GM04504 (cell line): ENCODE measurements around the gene FAM168B.
"Not testable (repeated sequence)": the region's sequence is repeated elsewhere in the genome, so short reads cannot be mapped to it uniquely, and the experiment has no call there.

ENCODE experiments used
- DNase-seq: peaks from one replicate; pipeline ENCODE4 v3.0.0-alpha.2; 2012; ENCODE audit warnings: low read depth

The FAM168B gene, protein sequence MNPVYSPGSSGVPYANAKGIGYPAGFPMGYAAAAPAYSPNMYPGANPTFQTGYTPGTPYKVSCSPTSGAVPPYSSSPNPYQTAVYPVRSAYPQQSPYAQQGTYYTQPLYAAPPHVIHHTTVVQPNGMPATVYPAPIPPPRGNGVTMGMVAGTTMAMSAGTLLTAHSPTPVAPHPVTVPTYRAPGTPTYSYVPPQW

DNA sequence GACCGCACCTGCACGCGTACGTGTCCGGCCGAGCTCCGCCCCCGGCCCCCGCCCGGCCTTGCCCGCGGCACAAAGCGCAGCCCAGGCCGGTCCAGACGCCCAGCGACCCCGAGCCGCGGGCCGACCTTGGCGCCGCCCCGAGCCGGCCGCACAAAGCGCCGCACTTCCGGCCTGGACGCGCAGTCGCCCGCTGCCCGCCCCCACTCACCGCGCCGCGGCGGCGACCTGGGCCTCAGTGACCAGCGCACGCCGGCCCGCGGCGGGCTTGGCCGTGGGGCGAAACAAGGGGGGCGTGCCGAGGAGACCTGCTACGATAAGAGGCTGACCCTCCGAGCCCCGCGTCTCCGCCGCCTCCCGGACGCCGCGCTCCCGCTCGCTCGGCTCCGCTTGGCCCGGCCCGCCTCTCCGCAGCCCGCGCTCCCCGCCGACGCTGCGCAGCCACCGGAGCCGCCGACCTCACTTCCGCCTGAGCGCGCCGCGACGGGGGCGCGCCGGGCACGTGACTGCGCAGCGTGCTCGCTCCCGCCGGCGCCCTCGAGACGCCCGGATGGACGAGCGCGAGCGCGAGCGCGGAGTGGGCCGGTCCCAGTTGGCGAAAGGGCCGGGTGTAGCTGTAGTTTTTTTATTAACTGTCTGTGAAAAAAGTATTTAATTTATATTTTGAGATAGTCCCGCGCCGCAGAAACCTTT, at the start of gene FAM168B:
FAM168B (minus strand) TSS at position 455 of the 690 bp plus-strand sequence. CDS start 10,814 bp downstream, outside the sequence.
- peak; percentile 79 for DNase-seq

DNA sequence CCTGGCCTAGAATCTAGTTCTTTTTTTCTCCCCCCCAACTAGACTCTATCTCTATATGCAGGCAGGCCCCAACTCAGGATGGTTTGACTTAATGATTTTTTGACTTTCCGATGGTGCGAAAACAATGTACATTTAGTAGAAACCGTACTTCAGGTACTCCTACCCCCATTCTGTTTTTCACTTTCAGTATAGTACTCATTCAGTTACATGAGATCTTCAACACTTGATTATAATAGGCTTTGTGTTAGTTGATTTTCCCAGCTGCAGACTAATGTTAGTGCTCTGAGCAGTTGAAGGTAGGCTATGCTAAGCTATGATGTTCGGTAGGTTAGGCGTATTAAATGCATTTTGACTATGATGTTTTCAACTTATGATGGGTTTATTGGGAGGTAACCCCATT, 49.6 kb upstream of the FAM168B start:
- no peak for DNase-seq

DNA sequence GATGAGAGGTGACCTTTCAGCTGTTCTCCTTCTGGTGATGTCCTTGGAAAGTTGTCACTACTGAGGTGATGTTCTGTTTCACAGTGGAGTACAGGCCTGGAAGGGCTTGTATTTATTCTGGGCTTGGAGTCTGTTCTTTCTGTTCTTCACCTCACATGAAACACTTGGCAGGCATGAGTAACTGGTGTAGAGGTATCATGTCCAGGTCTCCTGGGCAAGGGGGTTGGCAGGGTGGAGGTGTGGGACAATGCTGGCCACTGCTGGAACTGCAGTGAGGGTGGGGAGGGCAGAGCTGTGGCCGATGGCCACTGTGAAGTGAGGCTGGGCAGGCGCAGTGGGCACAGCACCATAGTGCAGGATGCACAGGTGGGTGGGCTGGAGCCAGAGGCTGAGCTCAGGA, 47.3 kb upstream of the FAM168B start:
- no peak for DNase-seq

- DNase-seq, result no peak
Measured at GRCh38 chr2:131132729-131133128, 39.5 kb upstream of the FAM168B start.

GRCh38 chr2:131130298-131130596, 37.0 kb upstream of the FAM168B start:
- no peak for DNase-seq

DNA sequence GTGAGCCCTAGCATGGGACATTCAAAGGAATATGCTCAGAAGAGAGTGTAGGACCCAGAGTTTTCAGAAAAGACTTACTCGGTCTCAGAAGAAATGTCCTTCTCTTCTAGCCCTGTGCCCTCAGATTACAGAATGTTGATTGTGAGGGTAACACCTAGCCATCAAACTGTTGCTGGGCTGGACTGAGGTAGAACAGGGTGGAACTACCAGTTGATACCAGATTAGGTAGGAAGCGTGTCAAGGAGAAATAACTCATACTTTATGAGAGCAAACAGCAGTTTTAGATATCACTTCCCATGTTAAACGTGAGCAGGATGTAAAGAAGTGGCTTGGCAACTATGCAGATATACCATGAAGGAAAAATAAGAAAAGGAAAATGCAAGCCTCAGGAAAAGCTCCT, 34.7 kb upstream of the FAM168B start:
- no peak for DNase-seq

DNA sequence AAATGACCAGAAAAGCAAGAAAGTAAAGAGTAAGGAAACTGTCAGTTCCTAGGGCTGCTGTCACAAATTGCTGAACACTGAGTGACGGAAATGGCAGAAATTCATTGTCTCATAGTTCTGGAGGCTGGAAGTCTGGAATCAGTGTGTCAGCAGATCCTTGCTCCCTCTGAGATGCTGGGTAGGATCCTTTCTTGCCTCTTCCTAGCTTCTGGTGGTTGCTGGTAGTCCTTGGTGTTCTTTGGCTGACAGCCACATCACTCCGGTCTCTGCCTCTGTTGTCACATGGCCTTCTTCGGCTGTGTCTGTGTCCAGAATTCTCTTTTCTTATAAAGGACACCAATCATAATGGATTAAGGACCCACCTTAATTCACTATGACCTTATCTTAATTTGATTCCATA, 33.8 kb upstream of the FAM168B start:
- no peak for DNase-seq

- no peak for DNase-seq
Measured at GRCh38 chr2:131126436-131126835, 33.2 kb upstream of the FAM168B start.

DNA sequence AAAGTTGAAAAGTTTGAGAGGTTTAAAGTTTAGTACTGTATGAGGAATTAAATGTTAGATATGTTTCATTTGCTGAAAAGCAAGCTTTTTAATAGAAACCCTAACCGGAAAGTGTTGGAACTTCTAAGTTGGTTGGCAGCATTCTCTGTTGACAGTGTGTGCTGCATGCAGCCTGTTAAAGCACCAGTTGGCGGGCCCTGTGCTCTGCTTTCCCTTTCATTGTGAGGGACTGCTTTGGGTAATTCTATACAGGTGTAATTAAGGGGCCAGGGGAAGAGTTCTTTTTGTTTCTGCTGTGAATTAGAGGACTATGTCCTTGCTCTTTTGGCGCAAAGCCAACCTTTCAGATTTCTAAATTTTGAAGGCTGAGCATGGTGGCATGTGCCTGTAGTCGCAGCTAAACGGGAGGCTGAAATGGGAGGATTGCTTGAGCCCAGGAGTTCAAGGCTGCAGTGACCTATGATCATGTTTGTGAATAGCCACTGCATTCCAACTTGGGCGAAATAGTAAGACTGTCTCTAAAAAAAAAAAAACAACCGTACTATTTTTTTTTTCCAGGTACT, 32.0 kb upstream of the FAM168B start:
- no peak for DNase-seq

GRCh38 chr2:131123192-131123591, 29.9 kb upstream of the FAM168B start:
- DNase-seq, result no peak

- no peak for DNase-seq
Measured at GRCh38 chr2:131122496-131122895, 29.2 kb upstream of the FAM168B start.

GRCh38 chr2:131121464-131121863, 28.2 kb upstream of the FAM168B start:
- DNase-seq, result no peak

DNA sequence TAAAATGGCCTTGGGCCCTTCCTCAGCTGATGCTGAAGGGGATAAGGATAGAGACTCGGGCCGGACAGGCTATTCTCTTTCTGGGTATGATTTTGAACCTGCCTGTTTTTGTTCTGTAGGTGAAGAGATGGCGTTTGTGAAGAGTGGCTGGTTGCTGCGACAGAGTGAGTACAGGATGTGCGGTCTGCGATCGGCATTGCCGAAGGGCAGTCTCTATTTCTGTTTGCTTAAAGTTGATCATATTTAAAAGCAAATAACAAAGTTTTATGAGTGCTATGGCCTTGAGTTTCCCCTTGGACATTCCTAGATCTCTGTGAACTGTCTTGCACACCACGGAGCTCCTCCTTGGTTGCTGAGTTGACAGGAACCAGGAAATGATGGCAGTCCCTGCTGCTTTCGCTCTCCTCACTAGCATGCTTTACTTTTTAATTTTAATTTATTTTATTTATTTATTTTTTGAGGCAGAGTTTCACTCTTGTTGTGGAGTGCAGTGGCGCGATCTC, 27.6 kb upstream of the FAM168B start:
- DNase-seq, result no peak

DNA sequence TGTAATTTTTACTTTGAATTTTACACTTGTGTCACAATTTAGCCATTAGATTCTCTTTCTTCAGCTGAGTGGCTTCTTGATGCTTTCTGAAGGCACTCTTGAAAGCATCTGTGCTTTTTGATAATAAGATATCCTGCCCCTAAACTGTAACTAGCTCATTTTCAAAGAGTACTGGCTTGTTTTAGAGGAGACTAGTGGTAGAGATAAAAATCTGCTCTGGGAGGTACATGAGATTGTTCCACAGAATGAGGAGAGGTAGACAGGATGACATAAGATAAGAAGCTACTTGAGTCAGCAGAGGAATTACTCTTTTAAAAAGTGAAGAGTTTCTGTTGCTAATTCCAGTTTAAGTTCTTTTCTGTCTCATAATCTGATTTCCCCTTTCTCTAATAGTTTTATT, 22.5 kb upstream of the FAM168B start:
- no peak for DNase-seq

- DNase-seq, result not testable (repeated sequence)
Measured at GRCh38 chr2:131114950-131115349, 21.7 kb upstream of the FAM168B start.

GRCh38 chr2:131113566-131114227, 20.4 kb upstream of the FAM168B start:
- no peak for DNase-seq

GRCh38 chr2:131112529-131112928, 19.3 kb upstream of the FAM168B start:
- DNase-seq, result no peak

GRCh38 chr2:131105950-131106801, 12.9 kb upstream of the FAM168B start:
- DNase-seq, result no peak

- peak; percentile 75 for DNase-seq
Measured at GRCh38 chr2:131105156-131105949, 12.1 kb upstream of the FAM168B start, which contains the start of gene PLEKHB2. PLEKHB2 (plus strand) TSS chr2:131105336; CDS start chr2:131120942, 15,606 bp downstream.

GRCh38 chr2:131104487-131105155, 11.4 kb upstream of the FAM168B start:
- peak; percentile 55 for DNase-seq

- DNase-seq, result no peak
Measured at GRCh38 chr2:131103165-131103564, 9.9 kb upstream of the FAM168B start.
